ENCODE results near the gene LRP1.
A peak's percentile ranks its signal among the peaks of the same experiment; 100 is the strongest.

LRP1 gene

DNA sequence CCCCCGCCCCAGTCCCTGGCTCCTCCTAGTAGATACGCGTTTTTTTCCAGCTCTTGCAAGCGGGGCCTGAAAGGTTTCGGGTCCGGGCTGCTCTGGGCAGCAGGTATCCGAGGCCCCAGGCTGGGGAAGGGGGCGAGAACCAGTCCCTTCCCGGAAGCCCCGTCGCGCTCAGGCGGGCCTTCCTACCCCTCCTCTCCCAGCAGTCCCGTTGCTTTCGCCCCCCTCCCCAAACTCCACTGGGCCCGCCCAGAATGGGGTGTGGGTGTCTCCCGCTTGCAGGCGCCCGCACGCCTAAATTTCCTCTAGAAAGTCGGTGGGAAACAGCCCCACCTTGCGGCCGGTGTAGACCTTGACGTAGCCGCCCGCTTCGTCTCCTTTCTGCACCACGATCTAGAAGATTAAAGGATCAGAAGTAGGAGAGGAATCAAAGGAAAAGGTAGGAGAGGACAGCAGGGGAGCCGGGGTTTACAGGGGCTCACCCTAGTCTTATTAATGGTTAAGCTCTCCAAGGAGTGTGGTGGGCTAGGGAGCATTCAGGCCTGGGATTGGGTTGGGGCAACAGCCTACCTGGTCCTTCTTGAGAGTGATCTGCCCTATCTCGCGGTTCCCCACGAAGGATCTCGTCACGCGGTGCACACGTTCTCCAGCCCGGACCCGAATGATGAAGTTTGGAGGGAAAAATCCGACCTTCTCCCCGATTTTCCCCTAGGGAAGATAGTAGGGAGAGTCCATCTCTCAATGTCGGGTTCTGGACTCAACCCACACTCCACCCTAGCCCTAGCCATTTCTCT lies 115.4 kb downstream of the LRP1 start:
- peak; percentile 84 for DNase-seq (ENCODE audit: low spot score)
- TF ChIP-seq, protein P1, sequence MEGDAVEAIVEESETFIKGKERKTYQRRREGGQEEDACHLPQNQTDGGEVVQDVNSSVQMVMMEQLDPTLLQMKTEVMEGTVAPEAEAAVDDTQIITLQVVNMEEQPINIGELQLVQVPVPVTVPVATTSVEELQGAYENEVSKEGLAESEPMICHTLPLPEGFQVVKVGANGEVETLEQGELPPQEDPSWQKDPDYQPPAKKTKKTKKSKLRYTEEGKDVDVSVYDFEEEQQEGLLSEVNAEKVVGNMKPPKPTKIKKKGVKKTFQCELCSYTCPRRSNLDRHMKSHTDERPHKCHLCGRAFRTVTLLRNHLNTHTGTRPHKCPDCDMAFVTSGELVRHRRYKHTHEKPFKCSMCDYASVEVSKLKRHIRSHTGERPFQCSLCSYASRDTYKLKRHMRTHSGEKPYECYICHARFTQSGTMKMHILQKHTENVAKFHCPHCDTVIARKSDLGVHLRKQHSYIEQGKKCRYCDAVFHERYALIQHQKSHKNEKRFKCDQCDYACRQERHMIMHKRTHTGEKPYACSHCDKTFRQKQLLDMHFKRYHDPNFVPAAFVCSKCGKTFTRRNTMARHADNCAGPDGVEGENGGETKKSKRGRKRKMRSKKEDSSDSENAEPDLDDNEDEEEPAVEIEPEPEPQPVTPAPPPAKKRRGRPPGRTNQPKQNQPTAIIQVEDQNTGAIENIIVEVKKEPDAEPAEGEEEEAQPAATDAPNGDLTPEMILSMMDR (IDR thresholded peaks at IDR 0.05; ENCODE audit: borderline replicate concordance, control extremely low read depth, extremely low read depth, insufficient read depth, missing control alignments), result peak; percentile 81
- in situ Hi-C loops (cut with MboI; ENCODE audit: low sequenced_read_pairs, unreplicated experiment), result no loop called here

DNA sequence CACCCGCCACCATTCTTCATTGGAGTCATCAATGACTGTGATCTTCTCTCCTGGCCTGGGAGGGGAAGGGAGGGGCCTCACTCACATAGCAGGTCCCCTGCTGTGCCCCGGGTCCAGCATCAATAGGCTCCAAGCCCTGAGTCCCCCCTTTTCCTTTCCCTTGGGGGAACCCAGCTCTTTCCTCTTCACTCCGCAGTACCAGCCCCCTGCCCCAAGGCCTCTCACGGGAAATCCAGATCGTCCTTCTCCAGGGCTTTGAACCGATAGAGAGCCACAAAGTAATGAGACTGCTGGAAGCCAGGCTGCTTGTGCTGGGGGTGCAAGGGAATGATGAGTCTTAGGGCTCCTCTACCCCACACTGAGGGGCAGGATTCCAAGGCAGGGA lies 116.0 kb downstream of the LRP1 start:
- TF ChIP-seq, protein P1 (IDR thresholded peaks at IDR 0.05; ENCODE audit: borderline replicate concordance, control extremely low read depth, extremely low read depth, insufficient read depth, missing control alignments), result no peak
- in situ Hi-C loops (cut with MboI; ENCODE audit: low sequenced_read_pairs, unreplicated experiment), result no loop called here
- no peak for DNase-seq (ENCODE audit: low spot score)

DNA sequence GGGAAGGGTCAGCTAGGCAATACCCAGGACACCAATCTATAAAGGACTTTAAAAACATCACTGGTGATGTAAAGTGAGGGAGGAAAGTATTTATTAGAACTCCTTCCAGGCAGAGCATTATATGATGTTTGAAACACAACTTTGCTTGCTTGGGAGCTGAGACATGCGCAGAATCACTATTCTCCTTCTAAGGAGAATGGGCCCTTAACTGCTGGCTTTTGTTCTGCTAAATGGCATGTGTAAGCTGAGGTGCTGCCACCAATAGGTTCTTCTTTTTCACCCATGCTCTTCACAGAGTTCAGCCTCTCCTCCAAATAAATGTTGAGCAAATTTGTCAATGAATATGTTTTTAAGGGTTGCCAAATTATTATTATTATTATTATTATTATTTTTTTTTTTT lies 118.8 kb downstream of the LRP1 start:
- DNase-seq (ENCODE audit: low spot score), result no peak
- in situ Hi-C loops (cut with MboI; ENCODE audit: low sequenced_read_pairs, unreplicated experiment), result no loop called here
- TF ChIP-seq, protein P1 (IDR thresholded peaks at IDR 0.05; ENCODE audit: borderline replicate concordance, control extremely low read depth, extremely low read depth, insufficient read depth, missing control alignments), result no peak

DNA sequence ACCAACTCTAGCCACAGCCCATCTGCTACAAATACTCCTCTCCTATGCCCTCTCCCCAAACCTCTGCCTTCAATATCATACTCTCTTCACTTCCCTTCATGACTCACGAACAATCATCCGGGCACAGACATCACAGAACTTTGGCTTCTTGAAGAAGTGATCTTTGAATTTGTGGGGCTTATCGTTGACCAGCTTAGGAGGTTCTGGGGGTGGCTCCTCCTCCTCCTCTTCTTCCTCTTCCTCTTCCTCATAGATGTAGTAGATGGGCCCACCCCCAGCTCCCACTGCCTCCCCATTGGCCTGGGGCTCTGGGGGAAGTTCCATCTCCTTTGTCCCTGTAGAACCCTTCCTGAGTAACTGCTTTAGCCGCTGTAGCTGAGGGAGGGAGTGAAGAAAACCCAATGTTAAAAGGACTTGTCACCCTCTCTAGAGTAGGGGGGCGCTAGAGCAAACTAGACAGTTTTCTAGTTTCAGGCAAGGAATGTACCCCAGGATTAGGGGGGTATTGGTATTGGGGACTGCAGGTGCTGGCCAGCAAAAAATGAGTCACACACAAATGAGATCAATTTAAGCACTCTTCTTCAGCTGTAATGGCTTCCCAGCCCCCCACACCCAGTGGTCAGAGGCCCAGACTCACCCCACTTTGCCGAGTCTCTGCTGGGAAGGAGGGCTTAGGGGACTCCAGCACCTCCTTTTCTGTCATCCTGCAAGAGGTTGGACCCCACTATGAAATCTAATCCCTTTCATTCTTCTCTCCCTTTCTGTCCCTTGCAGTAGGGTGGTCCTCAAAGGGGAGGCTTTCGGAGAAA lies 120.9 kb downstream of the LRP1 start:
- in situ Hi-C loops (cut with MboI; ENCODE audit: low sequenced_read_pairs, unreplicated experiment), result no loop called here
- TF ChIP-seq, protein P1 (IDR thresholded peaks at IDR 0.05; ENCODE audit: borderline replicate concordance, control extremely low read depth, extremely low read depth, insufficient read depth, missing control alignments), result no peak
- peak; percentile 60 for DNase-seq (ENCODE audit: low spot score)

DNA sequence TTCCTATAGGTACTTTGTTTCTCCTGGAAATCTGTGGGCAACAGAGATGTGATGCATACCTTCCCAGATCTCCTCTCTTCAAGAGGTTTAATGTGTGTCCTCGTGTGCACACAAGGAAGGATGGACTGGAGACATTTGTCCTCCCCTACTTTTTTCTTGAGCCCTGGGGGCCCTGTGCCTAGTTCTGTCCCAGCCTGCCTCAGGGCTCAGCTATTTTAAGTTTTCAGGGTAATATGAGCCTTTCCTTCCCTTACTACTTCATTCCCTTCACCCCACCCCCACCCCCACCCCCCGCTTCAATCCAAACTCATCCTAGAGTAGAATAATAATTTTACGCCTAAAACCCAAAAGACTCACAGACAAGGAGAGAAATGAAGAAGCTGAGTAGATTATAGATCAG lies 122.3 kb downstream of the LRP1 start:
- no peak for DNase-seq (ENCODE audit: low spot score)
- TF ChIP-seq, protein P1 (IDR thresholded peaks at IDR 0.05; ENCODE audit: borderline replicate concordance, control extremely low read depth, extremely low read depth, insufficient read depth, missing control alignments), result no peak
- in situ Hi-C loops (cut with MboI; ENCODE audit: low sequenced_read_pairs, unreplicated experiment), result no loop called here

DNA sequence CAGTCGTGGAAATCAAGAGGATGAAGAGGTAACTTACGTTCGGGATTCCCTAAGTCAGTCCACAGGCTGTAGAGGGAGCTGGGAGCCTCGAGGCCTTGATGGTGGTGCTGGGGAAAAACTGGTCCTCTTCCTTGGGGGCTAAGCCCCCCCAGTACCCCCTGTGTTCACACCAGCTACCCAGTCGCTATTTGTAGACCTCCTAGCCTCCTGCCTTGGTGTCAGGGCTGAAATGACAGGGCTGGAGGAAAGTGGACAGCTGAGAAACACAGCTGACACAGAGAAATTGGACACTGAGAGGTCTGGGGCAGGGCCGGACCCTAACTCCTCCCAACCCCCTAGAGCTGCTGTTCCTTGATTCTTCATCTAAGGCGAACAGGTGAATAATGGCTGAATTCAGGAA lies 122.7 kb downstream of the LRP1 start, which contains the start of gene STAC3:
Gene STAC3 (minus strand): TSS at position 232 of the 400 bp plus-strand sequence. CDS start 1,551 bp downstream, outside the sequence.
- in situ Hi-C loops (cut with MboI; ENCODE audit: low sequenced_read_pairs, unreplicated experiment), result no loop called here
- TF ChIP-seq, protein P1 (IDR thresholded peaks at IDR 0.05; ENCODE audit: borderline replicate concordance, control extremely low read depth, extremely low read depth, insufficient read depth, missing control alignments), result no peak
- no peak for DNase-seq (ENCODE audit: low spot score)

All from GM13976 (cell line).